Measurements from ENCODE around the gene GDF7.

The GDF7 gene

DNA sequence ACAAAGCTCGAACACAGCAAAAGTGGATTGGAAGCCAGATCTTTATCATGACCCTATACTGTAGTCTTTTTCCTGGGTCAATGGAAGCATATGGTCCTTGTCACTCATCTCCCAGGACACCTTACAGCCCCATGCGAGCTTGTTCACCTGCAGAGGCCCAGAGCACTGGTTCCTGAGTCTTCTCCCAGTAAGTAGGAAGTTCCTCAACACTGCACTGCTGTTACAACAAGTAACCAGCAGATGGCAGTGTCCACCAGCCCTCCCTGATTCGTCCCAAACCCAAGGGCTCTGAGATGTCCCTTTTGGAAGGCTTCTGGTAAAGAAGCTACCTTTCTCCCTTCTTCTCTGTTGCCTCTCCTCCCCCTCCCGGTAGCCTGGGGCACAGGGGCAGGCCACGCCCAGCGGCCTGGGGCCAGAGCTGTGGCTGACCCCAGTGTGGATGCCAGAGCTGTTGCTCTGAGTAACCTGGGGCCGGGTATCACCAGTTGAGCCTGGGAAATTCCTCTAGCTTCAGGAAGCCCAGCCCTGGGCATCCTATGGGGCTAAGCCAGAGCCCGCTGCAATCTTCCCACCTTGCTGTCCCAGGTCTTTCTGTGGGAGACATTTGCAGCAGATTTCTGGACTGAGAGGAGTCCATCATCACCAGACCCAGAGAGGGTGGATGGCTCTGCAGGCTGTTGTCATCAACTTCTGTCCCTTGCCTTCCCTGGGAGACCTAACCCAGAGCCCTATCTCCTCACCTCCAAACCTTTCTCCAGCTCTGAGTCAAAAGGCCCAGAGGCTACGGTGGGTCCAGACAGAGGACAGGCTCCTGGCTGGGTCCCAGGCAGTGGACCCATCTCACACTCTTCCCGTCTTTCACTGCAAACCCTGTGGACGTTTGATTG, 5.3 kb upstream of the GDF7 start:
- DNase-seq (ENCODE audit: low read depth in 2 of 2), result peak; percentile 36 to 46

DNA sequence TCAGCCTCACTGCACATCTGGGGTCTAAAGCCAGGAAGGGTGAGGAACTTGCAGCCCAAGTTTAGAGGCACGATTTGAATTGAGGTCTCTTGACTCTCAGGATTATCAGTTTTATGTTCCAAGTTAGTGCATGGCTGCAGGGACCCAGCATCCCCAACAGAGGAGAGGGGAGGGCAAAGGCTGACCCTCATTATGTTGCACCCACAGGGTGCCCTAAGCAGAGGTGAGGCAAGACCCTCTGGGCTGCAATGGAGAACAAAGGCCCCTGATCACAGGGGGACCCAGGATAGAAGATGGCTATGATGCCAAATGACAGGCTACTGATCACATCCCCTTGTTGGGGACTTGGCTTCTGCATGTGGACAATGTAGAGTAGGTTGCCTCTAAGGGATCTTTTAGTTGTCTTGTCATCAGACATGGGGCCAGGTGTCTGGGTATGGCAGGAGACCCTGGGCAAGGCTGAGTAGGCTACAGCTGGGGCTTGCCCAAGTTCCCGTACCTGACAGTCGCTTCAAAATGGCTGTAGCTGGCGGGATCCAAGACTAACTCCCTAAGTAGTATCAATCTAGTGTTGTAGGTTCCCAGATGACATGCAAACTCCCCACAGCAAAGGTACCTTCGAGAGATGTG, 4.5 kb upstream of the GDF7 start:
- DNase-seq (ENCODE audit: low read depth in 2 of 2), result no peak

DNA sequence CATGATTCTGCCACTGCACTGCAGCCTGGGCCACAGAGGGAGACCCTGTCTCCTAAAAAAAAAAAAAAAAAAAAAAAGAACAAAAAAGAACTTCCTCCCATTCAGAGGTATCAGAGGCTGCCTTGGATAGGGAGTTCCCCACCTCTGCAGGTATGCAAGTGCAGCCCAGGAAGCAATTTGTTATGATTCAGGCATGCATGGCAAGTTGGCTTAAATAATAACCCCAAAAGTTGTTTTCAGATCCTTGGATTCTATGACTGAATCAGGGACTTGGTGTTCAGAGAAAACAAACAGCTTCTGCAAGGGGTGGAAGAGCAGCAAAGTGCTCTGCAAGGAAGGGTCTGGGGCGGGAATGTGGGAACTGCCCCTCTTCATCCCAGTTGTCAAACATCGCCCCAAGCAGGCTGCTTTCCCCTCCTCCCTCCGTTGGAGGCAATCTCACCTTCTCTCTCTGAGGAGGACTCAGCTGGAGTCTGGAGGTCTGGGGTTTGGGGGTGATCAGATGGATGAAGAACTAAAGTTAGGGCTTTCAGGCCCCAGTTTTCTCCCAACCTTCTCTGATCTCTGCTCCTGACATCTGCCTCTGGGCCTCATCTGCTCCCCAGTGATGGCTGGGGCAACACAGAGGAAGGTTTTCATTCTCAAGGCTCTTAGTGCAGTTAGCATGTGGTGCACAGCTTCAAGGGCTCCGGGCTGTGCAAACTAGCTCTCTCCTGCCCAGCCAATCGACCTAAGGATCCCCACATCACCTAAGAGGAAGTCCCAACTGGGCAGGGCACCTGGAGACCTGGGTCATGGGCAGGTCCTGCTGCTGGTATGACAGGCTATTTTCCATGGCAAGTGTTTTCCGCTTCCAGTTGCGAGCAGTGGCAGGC, 3.5 kb upstream of the GDF7 start:
- DNase-seq (ENCODE audit: low read depth in 2 of 2), result no peak

DNA sequence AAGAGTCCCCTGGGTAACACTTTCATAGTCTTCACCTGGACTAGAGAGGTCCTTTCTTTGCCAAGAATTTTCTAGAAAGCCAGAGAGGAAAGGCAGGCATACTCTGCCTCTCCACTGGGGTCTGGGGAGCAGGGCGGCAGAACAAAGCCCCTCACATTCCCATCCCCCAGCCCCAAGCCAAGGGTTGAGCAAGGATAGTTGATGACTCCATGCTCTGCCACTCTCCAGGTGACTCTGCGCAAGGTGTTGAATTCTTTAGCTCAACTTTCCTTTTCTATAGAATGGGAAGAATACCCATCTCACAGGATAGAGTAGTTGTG, 2.9 kb upstream of the GDF7 start:
- no peak for DNase-seq (ENCODE audit: low read depth in 2 of 2)

DNA sequence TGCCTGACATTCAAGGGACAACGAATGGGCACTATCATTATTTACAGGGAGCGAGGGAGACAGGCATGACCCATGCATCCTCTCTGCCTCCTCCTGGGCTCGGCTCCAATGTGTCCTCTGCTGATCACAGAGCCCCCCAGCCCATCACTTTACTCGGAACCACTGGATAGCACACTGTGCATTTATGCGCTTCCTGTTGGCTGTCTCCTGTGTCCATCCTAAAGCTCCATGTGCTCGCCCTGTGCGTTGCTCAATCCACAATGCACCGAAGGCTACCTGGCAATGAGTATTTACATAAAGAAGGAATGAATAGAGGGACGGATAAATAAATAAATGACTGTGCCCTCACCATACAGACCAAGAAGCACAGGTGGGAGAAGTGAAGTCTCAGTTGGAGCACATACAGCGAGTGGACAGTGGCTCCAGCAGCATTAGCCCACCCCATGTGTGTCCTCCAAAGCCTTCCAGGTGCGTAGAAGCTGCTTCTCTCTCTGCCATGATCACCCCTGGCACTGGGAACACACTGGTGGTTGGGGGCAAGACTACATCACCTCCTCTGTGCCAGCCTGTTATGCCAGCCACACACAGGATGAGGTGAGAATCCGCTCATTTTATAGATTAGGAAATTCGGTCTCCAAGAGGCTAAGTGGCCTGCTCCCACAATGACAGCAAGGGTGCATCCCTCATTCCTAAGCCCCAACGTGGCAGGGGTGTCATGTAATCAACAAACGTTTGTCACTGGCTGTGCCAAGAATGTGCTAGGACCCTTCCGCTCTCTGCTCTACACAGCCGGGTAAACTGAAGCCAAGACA, 2.3 kb upstream of the GDF7 start:
- no peak for DNase-seq (ENCODE audit: low read depth in 2 of 2)

- DNase-seq (ENCODE audit: low read depth in 2 of 2), result no peak
These were observed 1.5 kb upstream of the GDF7 start for GRCh38 chr2:20665243-20666004.

DNA sequence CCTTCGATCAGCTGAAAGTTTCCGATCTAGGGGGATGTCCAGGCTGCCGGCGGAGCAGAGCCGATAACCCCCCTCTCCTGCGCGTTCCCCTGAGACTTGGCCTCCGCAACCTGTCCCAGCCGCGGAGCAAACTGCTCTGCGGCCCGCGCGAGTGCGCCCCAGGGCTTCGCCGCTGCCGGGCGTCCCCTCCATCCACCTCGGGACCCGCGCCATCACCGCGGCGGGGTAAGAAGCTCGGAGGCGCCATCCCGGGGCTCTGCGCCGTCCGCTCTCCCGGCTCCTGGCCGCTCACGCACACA, 990 bp upstream of the GDF7 start:
- DNase-seq (ENCODE audit: low read depth in 2 of 2), result no peak

DNA sequence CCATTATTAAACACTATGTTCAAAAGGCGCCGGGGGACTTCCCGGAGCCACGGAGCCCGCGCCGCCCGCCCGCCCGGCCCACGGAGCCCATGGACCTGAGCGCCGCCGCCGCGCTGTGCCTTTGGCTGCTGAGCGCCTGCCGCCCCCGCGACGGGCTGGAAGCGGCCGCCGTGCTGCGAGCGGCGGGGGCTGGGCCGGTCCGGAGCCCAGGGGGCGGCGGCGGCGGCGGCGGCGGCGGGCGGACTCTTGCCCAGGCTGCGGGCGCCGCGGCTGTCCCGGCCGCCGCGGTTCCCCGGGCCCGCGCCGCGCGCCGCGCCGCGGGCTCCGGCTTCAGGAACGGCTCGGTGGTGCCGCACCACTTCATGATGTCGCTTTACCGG, 197 bp downstream of the GDF7 start:
- DNase-seq (ENCODE audit: low read depth in 2 of 2), result no peak

GRCh38 chr2:20667531-20668401, 822 bp downstream of the GDF7 start:
- no peak for DNase-seq (ENCODE audit: low read depth in 2 of 2)

- no peak for DNase-seq (ENCODE audit: low read depth in 2 of 2)
These were observed 1.5 kb downstream of the GDF7 start for GRCh38 chr2:20668451-20668850.

- DNase-seq (ENCODE audit: low read depth in 2 of 2), result no peak
These were observed 2.0 kb downstream of the GDF7 start for GRCh38 chr2:20668871-20669475.

DNA sequence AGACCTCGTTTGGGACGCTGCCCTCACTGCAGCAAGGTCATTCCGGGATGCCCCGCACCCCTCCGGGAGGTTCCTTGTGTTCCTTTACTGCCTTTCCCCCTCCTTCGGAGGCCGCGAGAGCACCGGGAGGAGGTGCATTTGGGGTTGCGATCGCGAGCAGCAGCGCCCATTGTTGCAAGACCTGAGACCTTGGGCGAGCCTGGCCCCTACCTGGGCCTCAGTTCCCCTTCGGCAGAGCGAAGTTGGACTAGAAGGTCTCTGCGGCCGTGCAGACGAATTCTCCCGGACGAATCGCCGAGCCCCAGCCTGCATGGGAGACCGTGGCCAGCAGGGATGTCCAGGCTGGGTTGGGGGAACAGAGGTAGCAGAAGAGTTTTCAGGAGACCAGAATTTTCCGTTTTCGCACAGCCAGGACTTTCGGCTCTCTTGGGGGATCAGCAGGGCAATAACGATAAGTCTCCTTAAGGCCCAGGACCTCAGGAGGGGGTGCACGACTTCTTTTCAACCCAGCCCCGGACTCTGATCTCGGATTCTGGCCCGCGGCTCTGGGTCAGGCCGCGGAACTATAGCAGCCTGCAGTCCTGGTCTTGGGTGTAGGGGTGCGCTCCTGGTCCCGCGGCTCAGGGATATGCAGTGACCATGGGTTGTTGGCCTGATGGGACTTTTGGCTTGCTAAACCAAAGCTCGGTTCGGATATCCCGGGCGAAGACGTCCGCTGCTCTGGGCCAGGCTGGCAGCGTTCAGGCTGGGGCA, 2.8 kb downstream of the GDF7 start:
- no peak for DNase-seq (ENCODE audit: low read depth in 2 of 2)

DNA sequence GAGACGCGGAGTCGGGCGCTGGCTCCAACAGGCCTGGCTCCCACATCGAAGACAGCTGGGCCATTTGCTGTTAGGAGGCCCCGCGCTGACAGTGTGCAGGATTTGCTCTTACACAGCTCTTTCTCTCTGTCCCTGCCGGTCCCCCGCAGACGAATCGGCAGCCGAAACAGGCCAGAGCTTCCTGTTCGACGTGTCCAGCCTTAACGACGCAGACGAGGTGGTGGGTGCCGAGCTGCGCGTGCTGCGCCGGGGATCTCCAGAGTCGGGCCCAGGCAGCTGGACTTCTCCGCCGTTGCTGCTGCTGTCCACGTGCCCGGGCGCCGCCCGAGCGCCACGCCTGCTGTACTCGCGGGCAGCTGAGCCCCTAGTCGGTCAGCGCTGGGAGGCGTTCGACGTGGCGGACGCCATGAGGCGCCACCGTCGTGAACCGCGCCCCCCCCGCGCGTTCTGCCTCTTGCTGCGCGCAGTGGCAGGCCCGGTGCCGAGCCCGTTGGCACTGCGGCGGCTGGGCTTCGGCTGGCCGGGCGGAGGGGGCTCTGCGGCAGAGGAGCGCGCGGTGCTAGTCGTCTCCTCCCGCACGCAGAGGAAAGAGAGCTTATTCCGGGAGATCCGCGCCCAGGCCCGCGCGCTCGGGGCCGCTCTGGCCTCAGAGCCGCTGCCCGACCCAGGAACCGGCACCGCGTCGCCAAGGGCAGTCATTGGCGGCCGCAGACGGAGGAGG, 3.5 kb downstream of the GDF7 start:
- DNase-seq (ENCODE audit: low read depth in 2 of 2), result no peak

- DNase-seq (ENCODE audit: low read depth in 2 of 2), result no peak
These were observed 4.2 kb downstream of the GDF7 start for GRCh38 chr2:20671036-20671735.

DNA sequence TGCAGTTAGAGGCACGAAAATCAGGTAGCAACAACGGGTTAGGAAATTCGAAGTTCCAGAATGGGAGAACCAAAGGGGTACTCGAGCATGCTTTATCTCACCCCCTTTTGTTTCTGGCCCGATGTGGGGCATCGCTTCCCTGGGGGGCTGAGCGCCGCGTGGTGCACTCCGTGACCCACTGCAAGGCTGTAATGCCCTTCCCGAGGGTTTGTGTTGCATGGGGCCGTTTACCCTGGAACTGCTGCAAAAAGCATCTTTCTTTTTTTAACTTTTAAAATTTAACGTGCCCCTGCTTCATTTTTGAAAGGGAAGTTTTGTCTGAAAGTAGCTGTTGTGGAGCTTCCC, 4.8 kb downstream of the GDF7 start:
- DNase-seq (ENCODE audit: low read depth in 2 of 2), result no peak

DNA sequence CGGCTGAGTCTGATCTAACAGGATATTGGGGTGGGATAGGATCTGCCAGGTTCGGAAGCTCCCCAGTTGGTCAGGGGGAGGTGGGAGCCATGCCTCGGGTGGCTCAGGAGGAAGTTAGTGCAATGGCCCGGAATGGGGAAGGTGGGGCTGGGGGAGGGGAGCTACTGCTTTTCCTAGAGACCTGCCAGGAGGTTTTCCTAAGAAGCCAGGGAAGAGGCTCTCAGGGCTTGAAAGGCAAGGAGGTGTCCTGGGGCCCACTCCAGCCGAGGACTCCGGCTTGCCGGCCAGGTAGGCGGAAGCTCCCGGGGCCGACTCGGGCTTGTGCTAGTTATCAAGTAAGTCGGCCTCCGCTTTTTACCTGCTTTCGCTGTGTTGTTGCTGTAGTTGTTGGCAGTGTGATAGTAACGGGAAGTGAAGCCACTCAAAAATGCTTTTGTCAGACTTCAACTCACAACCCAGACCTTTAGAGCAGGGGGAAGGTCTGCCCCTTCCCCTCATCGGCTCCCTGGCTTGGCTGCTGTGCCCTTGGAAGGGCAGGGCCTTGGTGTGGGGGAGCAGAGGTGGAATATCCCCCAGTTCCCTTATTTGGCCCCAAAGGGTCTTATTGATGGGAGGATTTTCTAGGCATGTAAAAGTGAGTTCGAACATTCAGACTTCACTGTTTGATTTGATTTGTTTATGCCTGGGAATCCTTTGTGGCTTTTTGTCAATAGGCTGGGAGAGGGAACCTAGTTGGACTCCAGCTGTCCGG, 5.4 kb downstream of the GDF7 start:
- no peak for DNase-seq (ENCODE audit: low read depth in 2 of 2)

DNA sequence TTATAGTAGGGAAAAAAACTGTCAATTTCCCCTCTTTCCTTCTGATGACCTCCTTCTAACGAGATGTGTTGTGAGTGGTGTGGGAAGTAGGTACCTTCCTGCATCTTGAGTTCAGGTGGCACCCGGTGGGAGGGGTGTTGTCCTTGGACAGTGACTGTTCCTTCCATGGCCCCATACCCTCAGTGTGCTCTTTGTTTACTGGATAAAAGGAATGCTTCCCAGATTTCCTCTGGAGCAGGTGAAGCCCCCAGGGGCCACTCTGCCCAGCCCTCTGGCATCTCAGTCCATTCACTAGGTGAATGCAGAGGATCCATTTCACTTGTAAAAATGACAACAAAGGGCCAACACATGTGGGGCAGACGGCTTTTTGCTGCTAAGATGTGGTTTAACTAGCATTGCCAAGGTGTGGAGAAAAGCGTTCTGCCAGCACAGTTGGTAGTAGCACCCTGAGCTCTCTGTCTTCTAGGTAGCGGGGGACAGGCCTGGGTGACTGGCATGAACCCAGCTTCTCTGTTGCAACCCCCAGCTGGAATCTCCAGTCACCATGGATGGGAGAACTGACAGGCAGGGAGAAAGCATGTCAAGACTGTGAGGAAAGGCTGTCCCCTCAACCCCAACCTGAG, 6.9 kb downstream of the GDF7 start:
- DNase-seq (ENCODE audit: low read depth in 2 of 2), result no peak
